ENCODE data around the gene STARD10.

The STARD10 gene

GRCh38 chr11:72725724-72726028 is 68.2 kb downstream of the STARD10 start:
- no peak overlapping the region for H3K4me3 ChIP-seq (ENCODE audit: control insufficient read depth, low read depth, low read length)
- TF ChIP-seq CTCF (IDR thresholded peaks at IDR 0.05; ENCODE audit: control insufficient read depth, insufficient read depth, low read depth, low read length, missing control alignments), result no peak
- no peak for DNase-seq (ENCODE audit: low read depth)

DNA sequence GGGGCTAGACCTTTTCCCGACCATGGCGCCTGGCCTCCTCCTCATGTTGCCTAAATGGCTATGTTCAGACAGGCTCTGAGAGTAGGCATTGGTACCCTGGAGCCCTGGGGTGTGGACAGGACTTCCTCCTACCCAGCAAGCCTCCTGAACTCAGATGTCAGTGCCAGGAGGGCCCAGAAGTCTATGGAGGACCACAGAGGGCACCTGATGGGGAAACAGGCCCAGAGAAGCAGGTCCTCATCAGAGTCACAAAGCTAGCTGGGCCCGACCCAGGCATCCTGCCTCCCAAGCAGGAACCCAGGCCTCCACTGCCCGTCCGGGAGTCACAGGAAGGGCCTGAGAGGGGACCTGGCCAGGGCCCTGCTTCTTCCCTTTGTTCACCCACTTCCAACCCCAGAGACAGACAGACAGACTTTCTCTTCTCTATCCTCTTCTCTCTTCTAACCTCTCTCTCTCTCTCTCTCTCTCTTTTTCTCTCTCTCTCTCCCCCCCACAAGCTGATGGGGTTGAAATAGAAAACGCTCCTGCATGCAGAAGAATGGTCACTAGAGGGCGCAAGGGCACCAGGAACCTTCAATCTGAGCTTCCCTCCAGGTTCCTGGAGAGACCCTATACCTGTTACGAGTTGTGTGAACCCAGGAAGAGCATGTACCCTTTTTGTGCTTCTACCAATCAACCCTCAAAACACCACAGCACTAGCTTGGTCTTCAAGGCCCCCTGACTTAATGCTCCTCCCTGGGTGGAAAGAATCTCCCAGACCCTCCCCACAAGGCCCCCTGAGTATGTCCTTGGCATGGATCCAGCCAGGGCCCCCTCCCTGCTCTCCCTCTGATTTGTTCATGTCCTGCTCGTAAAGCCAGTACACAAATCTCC is 68.8 kb downstream of the STARD10 start:
- H3K4me3 ChIP-seq (ENCODE audit: control insufficient read depth, low read depth, low read length), result no peak overlapping the region
- peak; percentile 95 for TF ChIP-seq CTCF (IDR thresholded peaks at IDR 0.05; ENCODE audit: control insufficient read depth, insufficient read depth, low read depth, low read length, missing control alignments)
- peak; percentile 45 for DNase-seq (ENCODE audit: low read depth)

DNA sequence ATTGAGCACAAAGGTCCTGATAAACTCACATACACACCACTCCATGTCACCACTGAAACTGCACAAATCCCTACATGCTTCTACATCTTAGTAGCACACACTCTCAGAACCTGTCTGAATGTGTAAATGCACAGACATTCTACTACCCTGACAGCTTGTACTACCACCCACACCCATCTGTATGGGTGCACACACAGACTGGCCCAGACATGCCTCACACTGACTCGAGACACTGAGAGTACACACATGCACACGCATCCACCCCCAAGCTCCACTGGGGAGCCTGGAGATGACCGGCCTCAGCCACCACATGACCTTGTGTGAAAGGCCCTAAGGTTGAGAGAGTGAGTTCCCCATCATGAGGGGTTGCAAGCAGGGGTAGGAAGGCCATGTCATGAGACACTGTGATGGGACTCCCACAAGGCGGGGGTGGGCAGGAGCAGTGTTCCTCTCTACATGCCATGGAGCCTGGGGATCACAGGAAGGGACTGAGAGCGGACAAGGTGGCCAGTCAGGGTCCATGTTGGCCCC is 69.8 kb downstream of the STARD10 start:
- TF ChIP-seq CTCF (IDR thresholded peaks at IDR 0.05; ENCODE audit: control insufficient read depth, insufficient read depth, low read depth, low read length, missing control alignments), result no peak
- no peak for DNase-seq (ENCODE audit: low read depth)
- no peak overlapping the region for H3K4me3 ChIP-seq (ENCODE audit: control insufficient read depth, low read depth, low read length)

DNA sequence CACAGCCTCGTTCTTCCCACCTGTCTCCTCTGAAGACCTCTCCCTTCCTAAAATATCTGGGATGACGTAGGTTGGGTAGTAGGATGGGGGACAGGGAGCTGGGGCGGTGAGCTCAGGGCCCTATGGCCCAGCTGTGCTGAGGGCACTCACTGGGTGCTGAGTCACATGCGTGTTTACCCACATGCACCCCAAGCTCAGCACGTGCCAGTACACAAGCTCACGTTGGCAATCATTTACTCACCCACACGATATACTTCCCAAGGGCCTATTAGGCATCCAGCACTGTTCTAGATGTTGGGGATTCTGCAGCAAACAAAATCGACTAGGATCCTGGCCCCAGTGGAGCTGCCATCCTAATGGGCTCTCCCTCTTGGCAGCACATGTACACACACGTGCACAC is 70.3 kb downstream of the STARD10 start:
- H3K4me3 ChIP-seq (ENCODE audit: control insufficient read depth, low read depth, low read length), result no peak overlapping the region
- TF ChIP-seq CTCF (IDR thresholded peaks at IDR 0.05; ENCODE audit: control insufficient read depth, insufficient read depth, low read depth, low read length, missing control alignments), result no peak
- DNase-seq (ENCODE audit: low read depth), result no peak

DNA sequence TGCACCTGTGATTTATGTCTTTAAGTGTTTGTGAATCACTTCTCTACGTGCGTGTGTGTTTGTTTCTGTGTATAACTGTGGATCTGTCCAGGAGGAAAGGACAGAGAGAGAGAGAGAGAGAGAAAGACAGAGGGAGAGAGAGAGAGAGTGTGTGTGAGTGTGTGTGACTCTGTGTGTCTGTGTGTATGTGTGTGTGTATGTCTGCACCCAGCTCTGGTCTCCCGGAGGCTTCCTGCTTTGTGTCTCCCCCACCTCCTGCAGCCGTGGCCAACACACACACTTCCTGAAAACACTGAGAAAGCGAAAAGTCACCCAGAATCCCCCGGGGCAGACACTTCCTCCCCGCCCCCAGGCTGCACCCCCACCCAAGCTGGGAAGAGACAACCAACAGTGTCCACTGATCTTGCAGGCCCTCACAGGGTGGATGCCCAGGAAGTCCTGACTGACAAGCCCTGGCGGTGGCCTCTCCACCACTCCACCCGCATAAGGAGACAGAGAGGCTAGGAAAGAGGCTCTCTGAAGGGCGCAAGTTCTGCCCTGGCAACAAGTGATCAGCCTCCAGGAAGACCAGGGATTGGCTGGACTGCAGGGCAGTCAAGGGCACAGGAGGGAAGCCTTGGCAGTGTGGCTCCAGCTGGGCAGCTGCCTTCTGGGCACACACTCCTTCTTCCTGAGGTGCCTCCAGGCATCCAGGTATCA is 71.6 kb downstream of the STARD10 start:
- peak; percentile 80 for DNase-seq (ENCODE audit: low read depth)
- no peak for TF ChIP-seq CTCF (IDR thresholded peaks at IDR 0.05; ENCODE audit: control insufficient read depth, insufficient read depth, low read depth, low read length, missing control alignments)
- peak overlapping the region; percentile 65 for H3K4me3 ChIP-seq (ENCODE audit: control insufficient read depth, low read depth, low read length)

DNA sequence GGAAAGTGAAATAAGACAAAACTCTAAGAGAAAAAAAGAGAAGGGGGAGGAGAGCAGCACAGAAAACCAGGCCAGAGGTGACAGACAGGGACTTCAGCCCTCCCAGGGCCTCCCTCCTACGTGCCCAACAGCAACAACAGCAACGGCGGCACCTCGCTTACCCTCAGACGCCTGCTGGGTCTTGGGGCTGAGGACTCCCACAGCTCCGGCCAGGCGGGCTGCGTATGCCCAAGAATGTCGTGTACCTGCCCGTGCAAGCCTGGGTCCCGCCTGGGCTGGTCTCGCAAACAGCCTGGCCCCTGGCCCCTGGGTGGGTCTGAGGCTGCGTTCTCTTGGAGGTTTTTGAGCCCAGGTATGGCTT is 72.2 kb downstream of the STARD10 start:
- no peak for TF ChIP-seq CTCF (IDR thresholded peaks at IDR 0.05; ENCODE audit: control insufficient read depth, insufficient read depth, low read depth, low read length, missing control alignments)
- peak overlapping the region; percentile 65 for H3K4me3 ChIP-seq (ENCODE audit: control insufficient read depth, low read depth, low read length)
- DNase-seq (ENCODE audit: low read depth), result no peak
